GM19043 (cell line): ENCODE data around the gene SMIM34.
"Not testable (repeated sequence)": the region's sequence is repeated elsewhere in the genome, so short reads cannot be mapped to it uniquely, and the experiment has no call there.

Experiments
- ATAC-seq: cut with Tn5 transposase; IDR thresholded peaks from one replicate; pipeline ENCODE4 v1.9.1; 2021; ENCODE audit warnings: low read depth; ENCODE audit not compliant: unreplicated experiment

The SMIM34 gene

DNA sequence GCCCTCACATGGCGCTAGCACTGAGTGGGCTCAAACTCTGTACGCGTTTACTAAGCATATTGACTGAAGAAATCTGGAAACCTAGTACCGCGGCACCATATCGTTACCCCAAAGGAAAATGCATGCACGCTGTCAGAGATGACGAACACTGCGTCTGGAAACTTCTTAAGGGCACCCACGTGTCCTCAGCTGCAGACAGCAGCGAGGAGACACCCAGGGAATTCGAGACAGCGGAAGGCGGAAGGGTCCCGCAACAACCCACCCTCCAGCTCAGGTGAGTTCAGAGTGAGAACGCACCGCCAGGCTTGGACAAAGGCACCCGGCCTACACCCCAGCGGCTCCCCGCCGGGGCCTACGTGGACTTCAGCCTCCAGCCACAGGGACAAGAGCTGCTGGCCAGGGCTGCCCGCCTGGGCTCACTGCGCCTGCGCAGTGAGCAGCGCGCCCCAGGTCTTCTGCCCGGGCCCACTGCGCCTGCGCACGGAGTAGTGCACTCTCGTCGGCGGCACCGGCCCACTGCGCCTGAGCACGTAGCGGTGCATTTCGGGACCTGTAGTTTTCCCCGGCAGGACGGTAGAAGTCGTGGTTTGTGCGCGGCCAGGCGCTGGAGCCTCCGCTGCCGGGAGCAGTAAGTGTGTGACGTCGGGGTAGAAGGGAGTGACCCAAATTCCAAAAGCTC is 48.7 kb downstream of the SMIM34 start, which contains the start of gene SMIM11:
Gene SMIM11 (plus strand): TSS at position 568 of the 679 bp plus-strand sequence. CDS start 3,998 bp downstream, outside the sequence.
- ATAC-seq = peak; percentile 94

DNA sequence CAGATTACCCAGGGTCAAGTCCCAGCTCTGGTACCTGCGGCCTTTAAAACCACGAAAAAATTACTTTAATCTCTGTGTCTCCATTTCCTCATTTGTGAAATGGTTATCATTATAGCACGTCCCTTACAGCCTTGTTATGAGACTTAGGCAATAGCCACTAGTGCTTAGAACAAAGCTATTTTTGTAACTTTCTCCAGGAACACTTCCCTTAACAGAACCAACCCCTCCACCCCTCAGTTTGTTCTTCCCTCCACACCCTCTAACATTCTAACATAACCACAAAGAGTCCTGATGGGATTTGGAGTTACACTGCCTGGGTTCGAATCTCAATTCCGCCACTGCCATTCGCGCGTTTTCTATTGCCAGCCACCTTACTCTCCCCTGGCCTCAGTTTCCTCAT is 49.3 kb downstream of the SMIM34 start:
- not testable (repeated sequence) for ATAC-seq

DNA sequence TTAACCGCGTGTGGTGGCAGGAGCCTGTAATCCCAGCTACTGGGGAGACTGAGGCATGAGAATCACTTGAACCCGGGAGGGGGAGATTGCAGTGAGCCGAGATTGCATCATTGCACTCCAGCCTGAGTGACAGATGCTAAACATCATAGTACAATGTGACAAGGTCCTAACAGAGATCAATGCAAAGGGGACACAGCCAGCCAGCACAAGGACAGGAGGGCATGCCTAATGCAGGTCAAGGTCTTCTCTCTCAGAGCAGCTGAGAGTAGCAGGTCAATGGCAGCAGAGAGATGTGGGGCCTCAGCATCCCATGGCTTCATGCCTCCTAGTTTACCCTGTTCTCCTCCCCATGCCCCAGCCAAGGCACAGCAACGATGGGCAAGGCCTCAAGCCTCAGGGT is 51.4 kb downstream of the SMIM34 start:
- ATAC-seq = no peak

DNA sequence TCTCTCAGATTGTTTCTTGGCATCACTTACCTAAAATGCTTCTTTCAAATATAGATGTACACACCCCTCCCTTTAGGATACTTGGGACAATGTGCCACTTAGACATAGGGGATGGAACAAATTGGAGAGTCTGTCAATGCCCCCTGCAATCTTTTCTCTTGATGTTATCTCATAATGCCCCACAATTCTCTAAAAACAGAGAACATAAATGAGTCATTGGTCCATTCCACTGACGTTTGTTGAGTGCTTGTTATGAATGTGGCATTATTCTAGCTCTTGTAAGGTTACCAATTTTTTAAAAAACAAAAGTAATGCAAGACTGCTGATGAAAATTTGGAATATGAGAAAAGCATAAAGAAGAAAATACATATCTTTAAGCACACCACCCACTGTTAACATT is 54.0 kb downstream of the SMIM34 start:
- ATAC-seq = no peak
